HepG2 (cell line): Measurements from ENCODE around the gene CORT. TPM values are rescaled to one million over a fixed set of nuclear protein-coding genes. Genes with fewer than 3 reads are reported as not detected.

Experiments
- MAF1 ChIP-seq: sonication (generic); formaldehyde crosslinking; IDR thresholded peaks from 2 replicates; pipeline ENCODE4 v1.5.0; 2020; ENCODE audit warnings: missing genetic modification reagents, borderline replicate concordance
- NR2F1 ChIP-seq, 2 experiments: fragments of 450-650 bp in 1 of 2; formaldehyde crosslinking in 1 of 2; IDR thresholded peaks; 2 replicates each; pipeline versions ENCODE4 v1.5.0 to v1.6.1; 2016 to 2020; ENCODE audit warnings: mild to moderate bottlenecking in 1 of 2, missing compliant biosample characterization in 1 of 2, missing genetic modification reagents in 1 of 2, moderate library complexity in 1 of 2
- ZNF225 ChIP-seq: sonication (generic); formaldehyde crosslinking; IDR thresholded peaks from 2 replicates; pipeline ENCODE4 v1.4.0; 2020; ENCODE audit warnings: mild to moderate bottlenecking, missing genetic modification reagents
- ZNF292 ChIP-seq: sonication (generic); formaldehyde crosslinking; IDR thresholded peaks from 2 replicates; pipeline ENCODE4 v1.8.1; 2022; ENCODE audit warnings: mild to moderate bottlenecking, low read depth, missing genetic modification reagents, borderline replicate concordance
- polyA plus RNA-seq, 8 experiments: library from polyadenylated mRNA; depleted of rRNA in 3 of 8; stranded (reverse) in 7 of 8; unstranded in 1 of 8; fragments of >200 nt; fragmentation: Illumina TruSeq in 4 of 8; extraction: Trizol in 4 of 8; gene quantifications; 2 replicates each; pipeline versions ENCODE4 v1.2.1 to v1.2.3, GENCODE V29; 2011 to 2016; ENCODE audit warnings: low read depth in 4 of 8, missing spikeins in 1 of 8, mixed read lengths in 1 of 8; ENCODE audit not compliant: insufficient read depth in 1 of 8
- total RNA-seq, 5 experiments: library from RNA; depleted of rRNA; stranded (reverse); fragments of >200 nt; fragmentation: Illumina TruSeq; extraction: Trizol; gene quantifications; 2 replicates each; pipeline ENCODE4 v1.2.3, GENCODE V29; 2016; ENCODE audit warnings: low read depth in 1 of 5
- TF ChIP-seq, protein P1 (sequence below): sonication (generic); formaldehyde crosslinking; IDR thresholded peaks from 2 replicates; pipeline ENCODE4 v1.5.0; 2020; ENCODE audit warnings: mild to moderate bottlenecking, missing genetic modification reagents
- TF ChIP-seq, protein P2 (sequence below): sonication (generic); formaldehyde crosslinking; IDR thresholded peaks from 2 replicates; pipeline ENCODE4 v1.9.0; 2021; ENCODE audit warnings: missing genetic modification reagents, mild to moderate bottlenecking, borderline replicate concordance

Gene CORT
- total and polyA plus RNA-seq, 2 of the 13 experiments (the other 11 are each of a cell fraction or from before 2014, with no cell fraction given), result 0.11 to 0.62 TPM

DNA sequence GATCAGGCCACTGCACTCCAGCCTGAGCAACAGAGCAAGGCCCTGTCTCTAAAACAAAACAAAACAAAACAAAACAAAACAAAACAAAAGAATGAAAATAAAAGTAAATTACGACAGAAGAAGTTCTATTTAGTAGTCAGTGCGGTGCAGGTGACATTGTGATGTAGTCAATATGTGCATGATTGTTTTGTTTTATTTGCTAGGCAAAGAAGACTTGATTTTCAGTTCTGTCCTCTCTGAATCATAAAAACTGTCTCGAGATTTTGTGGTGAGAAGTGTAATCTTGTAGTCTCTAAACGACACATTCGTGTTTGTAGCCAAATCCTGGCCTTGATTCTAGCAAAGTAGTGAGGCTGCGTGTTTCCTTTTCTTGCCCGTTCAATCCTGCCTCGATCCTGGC is 48.4 kb downstream of the CORT start (continued):
- TF ChIP-seq, protein P1, sequence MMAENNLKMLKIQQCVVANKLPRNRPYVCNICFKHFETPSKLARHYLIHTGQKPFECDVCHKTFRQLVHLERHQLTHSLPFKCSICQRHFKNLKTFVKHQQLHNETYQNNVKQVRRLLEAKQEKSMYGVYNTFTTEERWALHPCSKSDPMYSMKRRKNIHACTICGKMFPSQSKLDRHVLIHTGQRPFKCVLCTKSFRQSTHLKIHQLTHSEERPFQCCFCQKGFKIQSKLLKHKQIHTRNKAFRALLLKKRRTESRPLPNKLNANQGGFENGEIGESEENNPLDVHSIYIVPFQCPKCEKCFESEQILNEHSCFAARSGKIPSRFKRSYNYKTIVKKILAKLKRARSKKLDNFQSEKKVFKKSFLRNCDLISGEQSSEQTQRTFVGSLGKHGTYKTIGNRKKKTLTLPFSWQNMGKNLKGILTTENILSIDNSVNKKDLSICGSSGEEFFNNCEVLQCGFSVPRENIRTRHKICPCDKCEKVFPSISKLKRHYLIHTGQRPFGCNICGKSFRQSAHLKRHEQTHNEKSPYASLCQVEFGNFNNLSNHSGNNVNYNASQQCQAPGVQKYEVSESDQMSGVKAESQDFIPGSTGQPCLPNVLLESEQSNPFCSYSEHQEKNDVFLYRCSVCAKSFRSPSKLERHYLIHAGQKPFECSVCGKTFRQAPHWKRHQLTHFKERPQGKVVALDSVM (CRISPR knock-in tag), result no peak
- TF ChIP-seq, protein P2, sequence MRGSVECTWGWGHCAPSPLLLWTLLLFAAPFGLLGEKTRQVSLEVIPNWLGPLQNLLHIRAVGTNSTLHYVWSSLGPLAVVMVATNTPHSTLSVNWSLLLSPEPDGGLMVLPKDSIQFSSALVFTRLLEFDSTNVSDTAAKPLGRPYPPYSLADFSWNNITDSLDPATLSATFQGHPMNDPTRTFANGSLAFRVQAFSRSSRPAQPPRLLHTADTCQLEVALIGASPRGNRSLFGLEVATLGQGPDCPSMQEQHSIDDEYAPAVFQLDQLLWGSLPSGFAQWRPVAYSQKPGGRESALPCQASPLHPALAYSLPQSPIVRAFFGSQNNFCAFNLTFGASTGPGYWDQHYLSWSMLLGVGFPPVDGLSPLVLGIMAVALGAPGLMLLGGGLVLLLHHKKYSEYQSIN (CRISPR knock-in tag), result no peak
- TF ChIP-seq ZNF292 (no peak), ZNF225 (CRISPR knock-in tag) (no peak), NR2F1 (CRISPR knock-in tag; IDR thresholded peaks at IDR 0.05) (no peak), MAF1 (CRISPR knock-in tag) (no peak)

Other genes with a start within 250 kb of the CORT start
- 26.7 and 43.6 TPM in 2 replicates for gene KIF1B, start 239.5 kb upstream of the CORT start, total RNA-seq (2016; rRNA removed; fragmentation: Illumina TruSeq; extraction: Trizol)
- gene KIF1B, start 239.5 kb upstream of the CORT start, polyA plus RNA-seq (2011; rRNA removed), result 27.0 and 32.5 TPM in 2 replicates
- 210 and 242 TPM in 2 replicates for gene PGD, start 51.0 kb upstream of the CORT start, total RNA-seq (2016; rRNA removed; fragmentation: Illumina TruSeq; extraction: Trizol)
- gene PGD, start 51.0 kb upstream of the CORT start, polyA plus RNA-seq (2011; rRNA removed), result 64.8 and 67.5 TPM in 2 replicates
- gene CENPS, start 19.6 kb upstream of the CORT start, total RNA-seq (2016; rRNA removed; fragmentation: Illumina TruSeq; extraction: Trizol), result 22.0 and 24.9 TPM in 2 replicates
- gene CENPS, start 19.6 kb upstream of the CORT start, polyA plus RNA-seq (2011; rRNA removed), result 2.9 and 3.3 TPM in 2 replicates
- gene DFFA, start 22.5 kb downstream of the CORT start, total RNA-seq (2016; rRNA removed; fragmentation: Illumina TruSeq; extraction: Trizol), result 33.9 and 44.6 TPM in 2 replicates
- gene DFFA, start 22.5 kb downstream of the CORT start, polyA plus RNA-seq (2011; rRNA removed), result 16.5 and 16.6 TPM in 2 replicates
- 5.9 and 9.9 TPM in 2 replicates for gene PEX14, start 24.9 kb downstream of the CORT start, total RNA-seq (2016; rRNA removed; fragmentation: Illumina TruSeq; extraction: Trizol)
- gene PEX14, start 24.9 kb downstream of the CORT start, polyA plus RNA-seq (2011; rRNA removed), result 6.3 and 6.5 TPM in 2 replicates